ENCODE data around the gene DRG2.

DRG2 gene

GRCh38 chr17:18074566-18075272, 13.0 kb upstream of the DRG2 start:
- Histone ChIP-seq H3K27me3 (ENCODE audit: low read length) (no peaks in the 10 kb centered on the region), H3K4me3 (ENCODE audit: insufficient read depth, low read length, poor library complexity, severe bottlenecking) (no peak overlapping the region), H3K79me2 (ENCODE audit: insufficient read depth, low read length) (no peaks in the 10 kb centered on the region), H3K9me3 (ENCODE audit: insufficient read depth, low read length) (no peaks in the 10 kb centered on the region), H4K20me1 (ENCODE audit: low read depth, low read length) (no peaks in the 10 kb centered on the region), H3K36me3 (ENCODE audit: low read length) (no peaks in the 10 kb centered on the region), H2AFZ (ENCODE audit: low read depth, low read length, severe bottlenecking) (no peak overlapping the region), H3K27ac (ENCODE audit: low read depth, low read length) (no peak overlapping the region), H3K9me2 (replicated peaks; ENCODE audit: insufficient read depth, low read length) (no peaks in the 10 kb centered on the region), H3K9ac (ENCODE audit: low read length) (no peak overlapping the region), H3K4me2 (ENCODE audit: low read depth, low read length, poor library complexity, severe bottlenecking) (no peak overlapping the region), H3F3A (ENCODE audit: insufficient read depth) (no peaks in the 10 kb centered on the region)
- TF ChIP-seq EZH2phosphoT487 (conservative IDR thresholded peaks at IDR 0.05; ENCODE audit: low read length): no peak
- TF ChIP-seq CTCF (IDR thresholded peaks at IDR 0.05; ENCODE audit: insufficient read depth, low read length, poor library complexity, severe bottlenecking): no peak

GRCh38 chr17:18076936-18077335, 10.8 kb upstream of the DRG2 start:
- Histone ChIP-seq H3K9me2 (replicated peaks; ENCODE audit: insufficient read depth, low read length) (no peaks in the 10 kb centered on the region), H4K20me1 (ENCODE audit: low read depth, low read length) (no peaks in the 10 kb centered on the region), H3K9me3 (ENCODE audit: insufficient read depth, low read length) (no peaks in the 10 kb centered on the region), H3K4me2 (ENCODE audit: low read depth, low read length, poor library complexity, severe bottlenecking) (no peak overlapping the region), H3K79me2 (ENCODE audit: insufficient read depth, low read length) (no peaks in the 10 kb centered on the region), H3K27ac (ENCODE audit: low read depth, low read length) (no peak overlapping the region), H3K4me3 (ENCODE audit: insufficient read depth, low read length, poor library complexity, severe bottlenecking) (no peak overlapping the region), H3F3A (ENCODE audit: insufficient read depth) (no peaks in the 10 kb centered on the region), H3K9ac (ENCODE audit: low read length) (no peak overlapping the region), H2AFZ (ENCODE audit: low read depth, low read length, severe bottlenecking) (no peak overlapping the region), H3K27me3 (ENCODE audit: low read length) (no peaks in the 10 kb centered on the region), H3K36me3 (ENCODE audit: low read length) (no peaks in the 10 kb centered on the region)
- TF ChIP-seq EZH2phosphoT487 (conservative IDR thresholded peaks at IDR 0.05; ENCODE audit: low read length): no peak
- no peak for TF ChIP-seq CTCF (IDR thresholded peaks at IDR 0.05; ENCODE audit: insufficient read depth, low read length, poor library complexity, severe bottlenecking)

GRCh38 chr17:18079543-18079942, 8.2 kb upstream of the DRG2 start:
- no peaks in the 10 kb centered on the region for H3K9me2 ChIP-seq (replicated peaks; ENCODE audit: insufficient read depth, low read length)
- H3K9me3 ChIP-seq (ENCODE audit: insufficient read depth, low read length): no peaks in the 10 kb centered on the region
- no peaks in the 10 kb centered on the region for H3F3A ChIP-seq (ENCODE audit: insufficient read depth)
- no peaks in the 10 kb centered on the region for H3K36me3 ChIP-seq (ENCODE audit: low read length)
- no peak overlapping the region for H3K27ac ChIP-seq (ENCODE audit: low read depth, low read length)
- no peak overlapping the region for H3K4me3 ChIP-seq (ENCODE audit: insufficient read depth, low read length, poor library complexity, severe bottlenecking)
- no peaks in the 10 kb centered on the region for H4K20me1 ChIP-seq (ENCODE audit: low read depth, low read length)
- no peak overlapping the region for H3K9ac ChIP-seq (ENCODE audit: low read length)
- H2AFZ ChIP-seq (ENCODE audit: low read depth, low read length, severe bottlenecking): no peak overlapping the region
- H3K79me2 ChIP-seq (ENCODE audit: insufficient read depth, low read length): no peaks in the 10 kb centered on the region
- TF ChIP-seq EZH2phosphoT487 (conservative IDR thresholded peaks at IDR 0.05; ENCODE audit: low read length): no peak
- TF ChIP-seq CTCF (IDR thresholded peaks at IDR 0.05; ENCODE audit: insufficient read depth, low read length, poor library complexity, severe bottlenecking): no peak
- H3K4me2 ChIP-seq (ENCODE audit: low read depth, low read length, poor library complexity, severe bottlenecking): no peak overlapping the region
- H3K27me3 ChIP-seq (ENCODE audit: low read length): no peaks in the 10 kb centered on the region

Data from SU-DHL-6 (cell line).